KMS-11 (cell line): ENCODE measurements around the gene RAB8B.

Experiments used
- H2AFZ ChIP-seq: fragments of 200-600 bp; sonication (generic); 2 replicates; pipeline ENCODE4 v1.6.1; 2016; ENCODE audit warnings: antibody characterized with exemption, mixed run types, low read depth
- H3K27ac ChIP-seq: fragments of 200-600 bp; sonication (generic); 2 replicates; pipeline ENCODE4 v1.6.1; 2016; ENCODE audit warnings: mild to moderate bottlenecking, mixed run types
- H3K27me3 ChIP-seq: fragments of 200-600 bp; sonication (generic); 2 replicates; pipeline ENCODE4 v1.6.1; 2017; ENCODE audit warnings: mild to moderate bottlenecking, low read depth, mixed run types, moderate library complexity; ENCODE audit not compliant: insufficient read depth
- H3K36me3 ChIP-seq: fragments of 200-600 bp; sonication (generic); 2 replicates; pipeline ENCODE4 v1.6.1; 2017; ENCODE audit warnings: mild to moderate bottlenecking, mixed run types; ENCODE audit not compliant: insufficient read depth
- H3K4me1 ChIP-seq: fragments of 200-600 bp; sonication (generic); 2 replicates; pipeline ENCODE4 v1.6.1; 2016; ENCODE audit warnings: mild to moderate bottlenecking, low read depth, mixed run types; ENCODE audit not compliant: poor library complexity, severe bottlenecking
- H3K4me2 ChIP-seq: fragments of 200-600 bp; sonication (generic); 2 replicates; pipeline ENCODE4 v1.7.0; 2016; ENCODE audit warnings: mild to moderate bottlenecking, mixed run types
- H3K4me3 ChIP-seq: fragments of 200-600 bp; sonication (generic); IDR thresholded peaks from 2 replicates; pipeline ENCODE4 v1.6.1; 2017; ENCODE audit warnings: low read depth, low read length, mixed read lengths; ENCODE audit not compliant: insufficient read depth
- H3K79me2 ChIP-seq: fragments of 200-600 bp; sonication (generic); 2 replicates; pipeline ENCODE4 v1.6.1; 2016; ENCODE audit warnings: low read depth, mixed run types; ENCODE audit not compliant: insufficient read depth
- H3K9ac ChIP-seq: fragments of 200-600 bp; sonication (generic); 2 replicates; pipeline ENCODE4 v1.6.1; 2016; ENCODE audit warnings: mild to moderate bottlenecking, mixed run types
- H4K20me1 ChIP-seq: fragments of 200-600 bp; sonication (generic); 2 replicates; pipeline ENCODE4 v1.6.1; 2016; ENCODE audit warnings: mild to moderate bottlenecking, mixed run types; ENCODE audit not compliant: insufficient read depth
- TF ChIP-seq, protein P1 (sequence below): fragments of 200-600 bp; sonication (generic); conservative IDR thresholded peaks from 2 replicates; pipeline ENCODE4 v1.6.1; 2017; ENCODE audit warnings: low read depth, mild to moderate bottlenecking, antibody characterized with exemption, low read length, moderate library complexity, mixed read lengths

RAB8B gene

DNA sequence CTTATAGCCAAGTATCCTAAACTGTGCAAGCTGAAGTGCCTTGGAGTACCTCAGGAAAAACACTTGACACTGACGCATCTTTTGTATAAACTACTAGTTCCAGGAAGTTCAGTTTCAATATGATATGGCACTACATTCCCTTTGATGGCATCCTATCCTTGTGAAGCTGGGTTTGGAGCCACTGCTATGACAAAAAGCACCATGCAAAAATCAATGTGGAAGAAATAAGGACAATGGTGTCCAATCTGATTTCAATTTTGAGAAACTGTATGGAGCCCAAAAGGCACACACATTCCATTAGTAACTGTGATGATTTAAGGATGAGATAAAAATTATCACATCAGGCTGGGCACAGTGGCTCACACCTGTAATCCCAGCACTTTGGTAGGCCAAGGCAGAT lies 37.7 kb upstream of the RAB8B start:
- H3K79me2 ChIP-seq, result peaks cover 10% of the 10 kb centered on the region; the same call in 1 of the 2 replicates
- H3K36me3 ChIP-seq, result no peaks in the 10 kb centered on the region; the same call in 1 of the 2 replicates
- H3K27ac ChIP-seq, result no peak overlapping the region
- H3K9ac ChIP-seq, result no peak overlapping the region
- no peak overlapping the region for H2AFZ ChIP-seq
- H3K4me2 ChIP-seq, result no peak overlapping the region
- peaks cover 11% of the 10 kb centered on the region for H3K4me1 ChIP-seq
- H3K27me3 ChIP-seq, result no peaks in the 10 kb centered on the region
- no peaks in the 10 kb centered on the region for H4K20me1 ChIP-seq
- H3K4me3 ChIP-seq, result no peak overlapping the region
- TF ChIP-seq, protein P1, sequence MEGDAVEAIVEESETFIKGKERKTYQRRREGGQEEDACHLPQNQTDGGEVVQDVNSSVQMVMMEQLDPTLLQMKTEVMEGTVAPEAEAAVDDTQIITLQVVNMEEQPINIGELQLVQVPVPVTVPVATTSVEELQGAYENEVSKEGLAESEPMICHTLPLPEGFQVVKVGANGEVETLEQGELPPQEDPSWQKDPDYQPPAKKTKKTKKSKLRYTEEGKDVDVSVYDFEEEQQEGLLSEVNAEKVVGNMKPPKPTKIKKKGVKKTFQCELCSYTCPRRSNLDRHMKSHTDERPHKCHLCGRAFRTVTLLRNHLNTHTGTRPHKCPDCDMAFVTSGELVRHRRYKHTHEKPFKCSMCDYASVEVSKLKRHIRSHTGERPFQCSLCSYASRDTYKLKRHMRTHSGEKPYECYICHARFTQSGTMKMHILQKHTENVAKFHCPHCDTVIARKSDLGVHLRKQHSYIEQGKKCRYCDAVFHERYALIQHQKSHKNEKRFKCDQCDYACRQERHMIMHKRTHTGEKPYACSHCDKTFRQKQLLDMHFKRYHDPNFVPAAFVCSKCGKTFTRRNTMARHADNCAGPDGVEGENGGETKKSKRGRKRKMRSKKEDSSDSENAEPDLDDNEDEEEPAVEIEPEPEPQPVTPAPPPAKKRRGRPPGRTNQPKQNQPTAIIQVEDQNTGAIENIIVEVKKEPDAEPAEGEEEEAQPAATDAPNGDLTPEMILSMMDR, result no peak

DNA sequence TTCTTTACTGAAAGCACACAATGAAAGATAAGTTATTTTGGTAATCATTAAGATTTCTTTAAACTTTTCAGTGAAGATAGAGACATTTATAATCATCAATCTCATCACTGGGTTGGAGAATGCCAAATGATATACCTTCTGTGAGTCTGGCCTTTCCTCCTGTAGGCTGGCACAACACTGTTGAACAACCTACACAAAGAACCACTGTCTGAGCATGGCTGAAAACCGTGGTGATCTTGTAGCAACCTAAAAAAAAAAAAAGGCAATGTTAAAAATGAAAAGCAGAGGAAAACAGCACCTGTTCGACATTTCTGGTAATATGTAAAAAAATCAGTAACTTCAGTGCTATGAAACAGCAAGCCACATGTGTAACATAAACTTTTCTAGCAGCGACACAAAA lies 33.9 kb upstream of the RAB8B start:
- Histone ChIP-seq H3K4me2 (peak overlapping the region; percentile 84), H3K4me3 (no peak overlapping the region), H2AFZ (no peak overlapping the region), H3K4me1 (peaks cover 11% of the 10 kb centered on the region), H3K79me2 (peaks cover 10% of the 10 kb centered on the region; the same call in 1 of the 2 replicates), H3K27ac (no peak overlapping the region), H3K27me3 (no peaks in the 10 kb centered on the region), H3K9ac (peak overlapping the region; percentile 80; the same call in 1 of the 2 replicates), H4K20me1 (no peaks in the 10 kb centered on the region), H3K36me3 (no peaks in the 10 kb centered on the region; the same call in 1 of the 2 replicates)
- TF ChIP-seq, protein P1, result no peak

DNA sequence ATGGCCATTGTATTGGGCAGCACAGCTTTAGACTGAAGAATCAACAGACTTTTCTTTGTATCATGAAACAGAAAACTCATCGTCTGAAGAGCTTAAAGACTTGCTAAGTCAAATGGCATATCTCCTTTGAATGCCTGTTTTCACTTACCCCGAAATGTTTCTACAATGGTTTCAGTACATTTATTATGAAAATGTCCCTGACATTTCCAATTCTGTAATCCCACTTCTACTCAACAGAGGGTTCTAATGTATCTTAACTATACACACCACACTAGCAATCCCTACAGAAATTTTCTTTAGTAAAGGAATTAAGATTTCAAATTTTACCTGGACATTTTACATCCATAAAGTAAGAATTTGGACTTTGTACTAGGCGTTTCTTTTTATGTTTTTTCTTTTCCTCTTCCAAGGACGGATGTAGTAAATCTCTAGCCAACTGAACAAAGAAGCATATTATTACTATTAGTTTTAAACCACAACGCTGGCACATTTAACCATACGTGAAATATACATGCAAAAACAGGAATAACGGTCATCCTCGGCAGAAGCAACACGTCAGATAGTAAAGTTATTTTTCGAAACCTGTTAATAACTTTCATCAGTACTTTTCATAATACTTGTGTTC lies 33.2 kb upstream of the RAB8B start:
- TF ChIP-seq, protein P1, result 0 out of 2 replicates have a peak, but pooled peaks have one; percentile 22
- H3K27me3 ChIP-seq, result no peaks in the 10 kb centered on the region
- peaks cover 11% of the 10 kb centered on the region for H3K4me1 ChIP-seq
- peaks cover 10% of the 10 kb centered on the region; the same call in 1 of the 2 replicates for H3K79me2 ChIP-seq
- peak overlapping the region; percentile 80 for H3K9ac ChIP-seq
- H2AFZ ChIP-seq, result peak overlapping the region; percentile 97
- peak overlapping the region; percentile 84 for H3K4me2 ChIP-seq
- H4K20me1 ChIP-seq, result no peaks in the 10 kb centered on the region
- H3K36me3 ChIP-seq, result no peaks in the 10 kb centered on the region; the same call in 1 of the 2 replicates
- H3K27ac ChIP-seq, result peak overlapping the region; percentile 81
- no peak overlapping the region for H3K4me3 ChIP-seq

DNA sequence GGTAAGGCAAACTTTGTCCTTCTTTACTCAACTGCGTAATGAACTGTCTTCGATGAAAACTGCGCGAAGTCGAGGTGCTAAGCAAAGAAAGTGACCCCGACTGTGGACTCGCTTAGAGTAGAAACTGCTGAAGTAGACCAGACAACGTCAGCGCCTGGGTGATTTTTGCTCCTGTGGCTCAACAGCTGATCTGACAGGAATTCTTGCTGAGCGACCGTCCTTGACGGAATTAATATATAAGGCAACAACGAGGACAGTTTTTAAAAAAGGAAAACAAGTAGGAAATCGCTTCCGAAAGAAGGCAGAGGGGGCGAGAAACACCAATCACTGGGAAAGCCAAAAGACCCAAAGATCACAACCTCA lies 32.7 kb upstream of the RAB8B start:
- Histone ChIP-seq H3K79me2 (peaks cover 10% of the 10 kb centered on the region; the same call in 1 of the 2 replicates), H3K27me3 (no peaks in the 10 kb centered on the region), H3K4me1 (peaks cover 11% of the 10 kb centered on the region), H2AFZ (peak overlapping the region; percentile 97), H3K4me3 (no peak overlapping the region), H4K20me1 (no peaks in the 10 kb centered on the region), H3K36me3 (no peaks in the 10 kb centered on the region; the same call in 1 of the 2 replicates), H3K9ac (peak overlapping the region; percentile 80), H3K27ac (peak overlapping the region; percentile 81), H3K4me2 (peak overlapping the region; percentile 84)
- TF ChIP-seq, protein P1, result 0 out of 2 replicates have a peak, but pooled peaks have one; percentile 11
